IMR-90 (cell line): Measurements from ENCODE around the gene PARD3. TPM values are rescaled to one million over a fixed set of nuclear protein-coding genes. Genes with fewer than 3 reads are reported as not detected.

Experiments
- ATAC-seq: fragments of 200-7000 bp; cut with Tn5 transposase; 2 replicates; pipeline ENCODE4 v1.9.1; 2020; ENCODE audit warnings: low read depth, mild to moderate bottlenecking, moderate library complexity
- BruUV-seq: library from RNA; stranded (reverse); fragments of 400-500 nt; replicated peaks from 2 replicates; lab custom pipeline; 2021; lab: Mats Ljungman, UMichigan
- CTCF ChIA-PET: fragments of 300-600 bp; formaldehyde crosslinking; extraction: SDS; loops from one replicate; lab custom pipeline; 2021; ENCODE audit warnings: antibody characterized with exemption; lab: Yijun Ruan, JAX
- POLR2A ChIA-PET: fragments of 300-600 bp; sonication (Branson Sonifier 250); formaldehyde crosslinking; loops from one replicate; lab custom pipeline; 2022; ENCODE audit warnings: antibody characterized with exemption; ENCODE audit not compliant: unreplicated experiment; lab: Charles Lee
- DNase-seq: peaks from one replicate; pipeline ENCODE4 v3.0.0; 2013
- H2AFZ ChIP-seq: replicated peaks from 2 replicates; pipeline ENCODE3; 2013; ENCODE audit warnings: low read length, mild to moderate bottlenecking; ENCODE audit not compliant: poor library complexity
- H2AK5ac ChIP-seq: 2 replicates; pipeline ENCODE4 v1.6.1; 2013; ENCODE audit warnings: low read depth, low read length, inconsistent platforms
- H2AK9ac ChIP-seq: replicated peaks from 2 replicates; pipeline ENCODE3; 2013; ENCODE audit warnings: mild to moderate bottlenecking, low read depth, low read length, moderate library complexity; ENCODE audit not compliant: poor library complexity
- H2BK120ac ChIP-seq: 2 replicates; pipeline ENCODE4 v1.6.1; 2013; ENCODE audit warnings: low read depth, low read length, inconsistent platforms
- H2BK15ac ChIP-seq: 3 replicates; pipeline ENCODE4 v1.6.1; 2013; ENCODE audit warnings: low read depth, low read length, inconsistent platforms
- H2BK20ac ChIP-seq: 2 replicates; pipeline ENCODE4 v1.6.1; 2013; ENCODE audit warnings: low read depth, mild to moderate bottlenecking, inconsistent platforms, low read length, moderate library complexity
- H2BK5ac ChIP-seq: 2 replicates; pipeline ENCODE4 v1.6.1; 2013; ENCODE audit warnings: mild to moderate bottlenecking, low read depth, low read length, inconsistent platforms; ENCODE audit not compliant: poor library complexity, severe bottlenecking
- H3K14ac ChIP-seq: replicated peaks from 2 replicates; pipeline ENCODE4 v1.6.1; 2013; ENCODE audit warnings: low read depth, low read length, inconsistent platforms
- H3K18ac ChIP-seq: 2 replicates; pipeline ENCODE4 v1.6.1; 2013; ENCODE audit warnings: low read depth, low read length, control low read depth
- H3K23ac ChIP-seq: 2 replicates; pipeline ENCODE4 v1.6.1; 2013; ENCODE audit warnings: low read depth, low read length, inconsistent platforms
- H3K27ac ChIP-seq: 2 replicates; pipeline ENCODE4 v1.5.1; 2013; ENCODE audit warnings: mild to moderate bottlenecking, control low read depth, low read length; ENCODE audit not compliant: insufficient read depth
- H3K27me3 ChIP-seq: 2 replicates; pipeline ENCODE4 v1.6.1; 2013; ENCODE audit warnings: low read length; ENCODE audit not compliant: control insufficient read depth, insufficient read depth
- H3K36me3 ChIP-seq: 2 replicates; pipeline ENCODE4 v1.6.1; 2013; ENCODE audit warnings: low read length, mixed read lengths; ENCODE audit not compliant: control insufficient read depth, insufficient read depth
- H3K4ac ChIP-seq: 2 replicates; pipeline ENCODE4 v1.6.1; 2013; ENCODE audit warnings: low read depth, low read length, inconsistent platforms
- H3K4me1 ChIP-seq: 2 replicates; pipeline ENCODE4 v1.6.1; 2013; ENCODE audit warnings: low read length, mixed read lengths; ENCODE audit not compliant: control insufficient read depth, insufficient read depth
- H3K4me2 ChIP-seq: 2 replicates; pipeline ENCODE4 v1.6.1; 2013; ENCODE audit warnings: low read depth, mild to moderate bottlenecking, control low read depth, low read length, moderate library complexity
- H3K4me3 ChIP-seq: 2 replicates; pipeline ENCODE4 v1.5.1; 2013; ENCODE audit warnings: low read depth, mild to moderate bottlenecking, control low read depth, low read length, moderate library complexity; ENCODE audit not compliant: insufficient read depth
- H3K56ac ChIP-seq: 2 replicates; pipeline ENCODE4 v1.6.1; 2013; ENCODE audit warnings: low read length, inconsistent platforms; ENCODE audit not compliant: insufficient read depth; ENCODE audit errors: extremely low read depth
- H3K79me1 ChIP-seq, 2 experiments: 2 replicates each; pipeline ENCODE4 v1.6.1; 2013; ENCODE audit warnings: low read length in 2 of 2, inconsistent platforms in 1 of 2, low read depth in 1 of 2
- H3K9ac ChIP-seq: 2 replicates; pipeline ENCODE4 v1.6.1; 2013; ENCODE audit warnings: low read depth, low read length, control low read depth
- H3K9me1 ChIP-seq: 2 replicates; pipeline ENCODE4 v1.6.1; 2013; ENCODE audit warnings: low read length, inconsistent platforms; ENCODE audit not compliant: insufficient read depth
- H3K9me3 ChIP-seq: 2 replicates; pipeline ENCODE4 v1.6.1; 2013; ENCODE audit warnings: low read length; ENCODE audit not compliant: control insufficient read depth, insufficient read depth
- H4K20me1 ChIP-seq: 2 replicates; pipeline ENCODE4 v1.6.1; 2013; ENCODE audit warnings: low read length, inconsistent platforms; ENCODE audit not compliant: insufficient read depth
- H4K5ac ChIP-seq: 2 replicates; pipeline ENCODE4 v1.6.1; 2013; ENCODE audit warnings: mild to moderate bottlenecking, low read depth, low read length, control low read depth
- H4K8ac ChIP-seq, 2 experiments: 2 replicates each; pipeline ENCODE4 v1.6.1; 2013; ENCODE audit warnings: low read depth in 2 of 2, low read length in 2 of 2, control low read depth in 1 of 2, inconsistent platforms in 1 of 2
- H4K91ac ChIP-seq: 2 replicates; pipeline ENCODE4 v1.6.1; 2013; ENCODE audit warnings: low read depth, low read length, inconsistent platforms; ENCODE audit not compliant: insufficient read depth
- CHD1 ChIP-seq: IDR thresholded peaks from 2 replicates; pipeline ENCODE4 v1.6.1; 2012; ENCODE audit warnings: low read depth, low read length, improper control_type of control experiment
- CTCF ChIP-seq: conservative IDR thresholded peaks from 2 replicates; pipeline ENCODE4 v1.5.1; 2012; ENCODE audit warnings: mild to moderate bottlenecking, low read depth, low read length, improper control_type of control experiment
- FOS ChIP-seq: fragments of 150-350 bp; IDR thresholded peaks from 2 replicates; pipeline ENCODE4 v1.6.1; 2016; ENCODE audit warnings: low read depth, low read length
- SMC3 ChIP-seq: fragments of 150-350 bp; IDR thresholded peaks from 2 replicates; pipeline ENCODE4 v1.6.1; 2016; ENCODE audit warnings: low read depth, mild to moderate bottlenecking, antibody characterized with exemption, low read length, moderate library complexity
- WGBS, 2 experiments: methylation state at CpG; one replicate each; pipeline versions ENCODE4 v1.1.5 to v1.1.7; 2013; ENCODE audit warnings: missing lambda C conversion rate in 2 of 2; ENCODE audit not compliant: insufficient read length in 1 of 2; ENCODE audit errors: extremely low coverage in 2 of 2; 5-methylcytosine and 5-hydroxymethylcytosine counted together
- dilution Hi-C: fragments of 300-500 bp; cut with HindIII; formaldehyde crosslinking; loops from one replicate; pipeline ENCODE4 v1.14.3; 2018; ENCODE audit warnings: low sequenced_read_pairs; ENCODE audit not compliant: unreplicated experiment
- in situ Hi-C: fragments of 300-500 bp; cut with MboI; formaldehyde crosslinking; loops from 3 replicates; pipeline ENCODE4 v1.14.3; 2019; ENCODE audit warnings: low sequenced_read_pairs, inconsistent platforms, mixed read lengths
- intact Hi-C: fragments of 100-400 bp; cut with micrococcal nuclease; formaldehyde crosslinking; loops from 2 replicates; pipeline ENCODE4 v1.10.0; 2022
- polyA plus RNA-seq, 3 experiments: library from polyadenylated mRNA; depleted of rRNA; stranded (reverse); fragments of >200 nt; gene quantifications; 2 replicates each; pipeline ENCODE4 v1.2.3, GENCODE V29; 2012; ENCODE audit warnings: low replicate concordance in 1 of 3
- total RNA-seq: library from RNA; depleted of rRNA; stranded (reverse); fragments of >200 nt; gene quantifications from 2 replicates; pipeline ENCODE4 v1.2.3, GENCODE V29; 2012

The PARD3 gene
- total and polyA plus RNA-seq, 2 of the 4 experiments (the other 2 are of a cell fraction), result 14.6 to 37.5 TPM

DNA sequence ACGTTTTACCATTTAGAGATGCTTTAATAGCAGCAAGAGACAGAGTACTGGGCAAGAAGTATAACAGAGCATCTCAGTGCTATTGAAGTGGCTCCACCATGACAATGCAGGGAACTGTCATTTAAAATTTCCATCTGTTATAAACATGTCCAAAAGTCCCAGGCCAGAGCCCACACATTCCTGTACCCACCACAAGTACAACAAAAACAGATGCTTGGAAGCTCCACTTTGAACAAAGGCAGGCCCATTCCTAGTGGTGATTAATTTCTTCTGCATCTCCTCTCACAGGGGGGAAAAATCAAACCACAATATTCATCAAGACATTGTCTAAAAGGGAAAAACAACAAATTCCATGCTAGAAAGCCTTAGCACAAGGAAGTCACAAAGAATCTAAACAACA lies 627.9 kb downstream of the PARD3 start:
- Histone ChIP-seq H3K56ac (no peak overlapping the region), H3K23ac (no peak overlapping the region), H3K79me1 (no peaks in the 10 kb centered on the region), H3K4me1 (0 out of 2 replicates have a peak, but pooled peaks cover 2% of the 10 kb centered on the region), H2BK20ac (no peak overlapping the region), H4K8ac (no peak overlapping the region), H3K27ac (no peak overlapping the region), H3K4me2 (no peak overlapping the region), H2BK15ac (no peak overlapping the region), H3K9ac (no peak overlapping the region), H3K18ac (no peak overlapping the region), H3K36me3 (no peaks in the 10 kb centered on the region), H3K9me3 (no peaks in the 10 kb centered on the region), H2AFZ (no peak overlapping the region), H2BK120ac (no peak overlapping the region), H3K9me1 (no peaks in the 10 kb centered on the region), H3K27me3 (no peaks in the 10 kb centered on the region), H2AK9ac (no peak overlapping the region), H3K4me3 (no peak overlapping the region), H4K20me1 (no peaks in the 10 kb centered on the region), H2BK5ac (no peak overlapping the region), H3K14ac (no peak overlapping the region), H2AK5ac (no peak overlapping the region), H3K4ac (no peak overlapping the region), H4K91ac (no peak overlapping the region), H4K5ac (no peak overlapping the region)
- peak; percentile 13 for DNase-seq
- POLR2A ChIA-PET, result no interaction called here
- dilution Hi-C loops, result no loop called here
- 20% methylated on average over 1 of the region's 1 CpG; no CpG with 5 or more reads in 1 of the 2 experiments for WGBS, 2 experiments
- ATAC-seq, result peak; percentile 35; the same call in 1 of the 2 replicates
- CTCF ChIA-PET, result no interaction called here
- BruUV-seq, result no TSS peak
- in situ Hi-C loops, result no loop called here
- intact Hi-C loops, result no loop called here
- no peak for TF ChIP-seq CHD1
- no peak for TF ChIP-seq CTCF
- no peak for TF ChIP-seq FOS
- TF ChIP-seq SMC3, result no peak
